ENCODE results near the gene SPINK4.

Gene SPINK4

GRCh38 chr9:33230756-33231622, 9.0 kb upstream of the SPINK4 start:
- no peak for DNase-seq

- DNase-seq = no peak
Observed at GRCh38 chr9:33231623-33231942, 8.4 kb upstream of the SPINK4 start.

GRCh38 chr9:33232815-33233214, 7.2 kb upstream of the SPINK4 start:
- no peak for DNase-seq

GRCh38 chr9:33233626-33234342, 6.2 kb upstream of the SPINK4 start:
- DNase-seq = no peak

GRCh38 chr9:33234511-33235467, 5.2 kb upstream of the SPINK4 start:
- DNase-seq = no peak

- DNase-seq = no peak
Observed at GRCh38 chr9:33236571-33236970, 3.4 kb upstream of the SPINK4 start.

- no peak for DNase-seq
Observed at GRCh38 chr9:33241298-33241697, 1.3 kb downstream of the SPINK4 start.

- DNase-seq = no peak
Observed at GRCh38 chr9:33242609-33243134, 2.7 kb downstream of the SPINK4 start.

- DNase-seq = no peak
Observed at GRCh38 chr9:33244137-33244784, 4.3 kb downstream of the SPINK4 start.

- DNase-seq = no peak
Observed at GRCh38 chr9:33245341-33245740, 5.4 kb downstream of the SPINK4 start.

- no peak for DNase-seq
Observed at GRCh38 chr9:33246269-33246860, 6.4 kb downstream of the SPINK4 start.

GRCh38 chr9:33248606-33249005, 8.6 kb downstream of the SPINK4 start:
- DNase-seq = no peak

- no peak for DNase-seq
Observed at GRCh38 chr9:33249087-33249658, 9.2 kb downstream of the SPINK4 start.

GRCh38 chr9:33249983-33250382, 10.0 kb downstream of the SPINK4 start:
- DNase-seq = no peak

GRCh38 chr9:33250458-33250995, 10.6 kb downstream of the SPINK4 start:
- DNase-seq = no peak

- DNase-seq = no peak
Observed at GRCh38 chr9:33254211-33254610, 14.2 kb downstream of the SPINK4 start.

GRCh38 chr9:33255014-33255413, 15.0 kb downstream of the SPINK4 start:
- DNase-seq = no peak

- no peak for DNase-seq
Observed at GRCh38 chr9:33255471-33255870, 15.5 kb downstream of the SPINK4 start.

GRCh38 chr9:33256236-33256635, 16.3 kb downstream of the SPINK4 start:
- no peak for DNase-seq

- DNase-seq = no peak
Observed at GRCh38 chr9:33257276-33257675, 17.3 kb downstream of the SPINK4 start.

- no peak for DNase-seq
Observed at GRCh38 chr9:33260372-33260771, 20.4 kb downstream of the SPINK4 start.

Data from activated T-cell treated with anti-CD3 and anti-CD28 coated beads for 4 hours (primary cell).